Activated naive CD4-positive, alpha-beta T cell treated with anti-CD3 and anti-CD28 coated beads, Interleukin-2, amount 50 U/mL, for 24 hours (primary cell): ENCODE data around the gene EGR4.

Experiments
- H3K27ac Mint-ChIP-seq: one replicate; pipeline ENCODE4 v1.8.0; 2021; ENCODE audit warnings: mild to moderate bottlenecking, mixed read lengths
- H3K27me3 Mint-ChIP-seq: one replicate; pipeline ENCODE4 v1.8.0; 2021; ENCODE audit warnings: mixed read lengths
- H3K36me3 Mint-ChIP-seq: one replicate; pipeline ENCODE4 v1.8.0; 2021; ENCODE audit warnings: mixed read lengths
- H3K4me1 Mint-ChIP-seq: one replicate; pipeline ENCODE4 v1.8.0; 2021; ENCODE audit warnings: mixed read lengths
- H3K4me3 Mint-ChIP-seq: one replicate; pipeline ENCODE4 v1.8.0; 2021; ENCODE audit warnings: mild to moderate bottlenecking, mixed read lengths
- H3K9me3 Mint-ChIP-seq: one replicate; pipeline ENCODE4 v1.8.0; 2021; ENCODE audit warnings: mixed read lengths

EGR4 gene

GRCh38 chr2:73293534-73294171 lies at the start of gene EGR4:
TSS of gene EGR4 (minus strand) at chr2:73293548. CDS start at chr2:73293317, 231 bp downstream.
- Mint-ChIP-seq H3K9me3 (no peaks in the 10 kb centered on the region), H3K36me3 (no peaks in the 10 kb centered on the region), H3K27me3 (peaks cover 38% of the 10 kb centered on the region), H3K4me1 (peaks cover 13% of the 10 kb centered on the region), H3K4me3 (peak within 1 kb of the TSS; percentile 81), H3K27ac (peak within 1 kb of the TSS; percentile 30)

- Mint-ChIP-seq H3K9me3 (no peaks in the 10 kb centered on the region), H3K27me3 (peaks cover 4% of the 10 kb centered on the region), H3K4me1 (no peaks in the 10 kb centered on the region), H3K36me3 (no peaks in the 10 kb centered on the region), H3K27ac (no peak overlapping the region), H3K4me3 (no peak overlapping the region)
Observed at GRCh38 chr2:73341039-73341438, 47.7 kb upstream of the EGR4 start.

DNA sequence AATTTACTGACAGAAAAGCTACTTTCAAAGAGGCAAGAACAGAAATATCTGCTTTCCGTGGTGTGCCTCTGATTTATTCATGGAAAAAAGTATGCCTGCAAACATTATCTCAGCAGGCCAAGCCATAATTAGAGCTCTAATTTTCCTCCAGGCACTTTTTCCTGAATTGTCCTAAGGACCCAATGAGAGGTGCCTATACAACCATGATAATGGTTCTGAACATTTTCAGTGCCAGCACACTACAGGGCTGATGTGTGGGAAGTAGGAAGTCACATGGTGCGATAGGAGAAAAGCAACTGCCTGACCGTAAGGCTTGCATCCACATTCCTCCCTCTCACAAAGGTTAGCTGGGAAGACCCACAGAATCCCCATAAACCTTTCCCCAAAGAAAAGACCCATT lies 45.9 kb upstream of the EGR4 start:
- Mint-ChIP-seq H3K4me1 (no peaks in the 10 kb centered on the region), H3K9me3 (no peaks in the 10 kb centered on the region), H3K36me3 (peaks cover 2% of the 10 kb centered on the region), H3K27ac (no peak overlapping the region), H3K4me3 (no peak overlapping the region), H3K27me3 (peaks cover 4% of the 10 kb centered on the region)

DNA sequence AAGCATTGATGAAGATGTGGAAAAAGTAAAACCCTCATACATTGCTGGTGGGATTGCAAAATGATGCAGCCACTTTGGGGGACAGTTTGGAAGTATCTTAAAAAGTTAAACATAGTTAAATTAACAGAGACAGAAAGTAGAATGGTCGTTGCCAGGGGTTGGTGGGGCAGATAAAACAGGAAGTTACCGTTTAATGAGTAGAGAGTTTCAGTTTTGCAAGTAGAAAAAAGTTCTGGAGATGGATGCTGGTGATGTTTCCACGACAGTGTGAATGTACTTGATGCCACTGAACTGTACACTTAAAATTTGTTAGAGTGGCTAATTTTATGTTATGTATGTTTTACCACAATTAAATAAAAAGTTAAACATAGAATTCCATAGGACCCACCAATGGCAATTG lies 44.5 kb upstream of the EGR4 start:
- H3K4me1 Mint-ChIP-seq = no peaks in the 10 kb centered on the region
- no peak overlapping the region for H3K27ac Mint-ChIP-seq
- H3K4me3 Mint-ChIP-seq = no peak overlapping the region
- no peaks in the 10 kb centered on the region for H3K9me3 Mint-ChIP-seq
- peaks cover 4% of the 10 kb centered on the region for H3K27me3 Mint-ChIP-seq
- H3K36me3 Mint-ChIP-seq = peaks cover 2% of the 10 kb centered on the region

- Mint-ChIP-seq H3K27ac (no peak overlapping the region), H3K36me3 (peaks cover 2% of the 10 kb centered on the region), H3K4me3 (no peak overlapping the region), H3K27me3 (peaks cover 6% of the 10 kb centered on the region), H3K4me1 (no peaks in the 10 kb centered on the region), H3K9me3 (no peaks in the 10 kb centered on the region)
Observed at GRCh38 chr2:73334620-73335019, 41.3 kb upstream of the EGR4 start.

DNA sequence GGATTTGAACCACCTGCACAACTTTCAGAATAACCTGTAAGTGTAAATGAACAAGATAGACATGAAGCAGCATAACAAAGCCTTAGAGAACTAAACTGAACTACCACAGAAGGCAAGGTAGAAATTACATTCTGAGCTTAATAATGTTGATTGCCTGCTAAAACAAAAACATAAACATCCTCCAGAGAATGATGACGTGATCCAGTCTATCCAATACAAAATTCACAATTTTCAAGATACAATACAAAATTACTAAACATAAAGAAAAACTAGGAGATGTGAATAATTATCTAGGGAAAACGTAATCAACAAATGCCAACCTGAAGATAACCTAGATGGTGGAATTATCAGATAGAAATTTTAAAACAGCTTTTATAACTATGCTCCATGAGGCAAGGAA lies 40.7 kb upstream of the EGR4 start:
- no peaks in the 10 kb centered on the region for H3K4me1 Mint-ChIP-seq
- peaks cover 2% of the 10 kb centered on the region for H3K36me3 Mint-ChIP-seq
- peaks cover 8% of the 10 kb centered on the region for H3K27me3 Mint-ChIP-seq
- no peak overlapping the region for H3K27ac Mint-ChIP-seq
- H3K9me3 Mint-ChIP-seq = no peaks in the 10 kb centered on the region
- no peak overlapping the region for H3K4me3 Mint-ChIP-seq

DNA sequence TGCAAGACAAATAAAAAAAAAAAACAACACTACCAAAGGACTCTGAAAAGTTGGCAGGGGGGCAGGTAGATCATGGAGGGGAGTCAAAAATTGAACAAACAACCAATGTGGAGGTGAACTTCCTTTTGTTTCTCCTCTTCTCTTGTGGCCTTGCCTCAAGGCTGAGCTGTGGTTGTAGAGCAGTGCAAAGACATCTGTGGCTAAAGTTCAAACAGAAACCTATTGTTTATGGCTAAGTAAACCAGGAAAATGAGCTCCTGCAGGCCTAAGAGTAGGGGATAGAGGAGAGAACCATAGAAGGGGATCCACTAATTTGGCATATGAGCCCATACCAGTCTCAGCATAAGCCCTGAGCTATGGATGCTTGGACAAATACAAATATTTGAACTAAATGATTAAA lies 40.2 kb upstream of the EGR4 start:
- Mint-ChIP-seq H3K4me1 (no peaks in the 10 kb centered on the region), H3K36me3 (peaks cover 2% of the 10 kb centered on the region), H3K9me3 (no peaks in the 10 kb centered on the region), H3K27me3 (peaks cover 13% of the 10 kb centered on the region), H3K27ac (no peak overlapping the region), H3K4me3 (no peak overlapping the region)

- no peak overlapping the region for H3K4me3 Mint-ChIP-seq
- H3K36me3 Mint-ChIP-seq = no peaks in the 10 kb centered on the region
- H3K9me3 Mint-ChIP-seq = peaks cover 4% of the 10 kb centered on the region
- H3K4me1 Mint-ChIP-seq = no peaks in the 10 kb centered on the region
- peaks cover 27% of the 10 kb centered on the region for H3K27me3 Mint-ChIP-seq
- no peak overlapping the region for H3K27ac Mint-ChIP-seq
Observed at GRCh38 chr2:73324126-73324725, 30.9 kb upstream of the EGR4 start.

DNA sequence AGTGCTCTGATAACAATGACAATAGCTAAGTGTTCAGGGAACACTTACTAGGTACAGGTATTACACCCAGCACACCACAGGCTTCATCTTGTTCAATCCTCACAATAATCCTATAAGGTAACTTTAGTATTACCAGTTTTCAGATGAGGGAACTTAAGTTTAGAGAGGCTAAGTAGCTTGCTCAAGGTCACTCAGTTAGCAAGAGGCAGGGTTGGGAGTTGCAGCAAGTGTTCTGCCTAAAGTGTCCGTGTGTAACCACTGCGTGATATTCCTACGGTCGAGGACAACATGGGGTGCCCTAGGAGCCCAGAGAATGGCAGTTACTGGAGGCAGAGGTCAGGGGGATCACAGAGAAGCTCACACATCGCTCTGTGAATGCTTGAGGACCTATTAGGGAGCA lies 30.2 kb upstream of the EGR4 start:
- peaks cover 21% of the 10 kb centered on the region for H3K27me3 Mint-ChIP-seq
- H3K36me3 Mint-ChIP-seq = no peaks in the 10 kb centered on the region
- no peak overlapping the region for H3K27ac Mint-ChIP-seq
- H3K4me3 Mint-ChIP-seq = no peak overlapping the region
- H3K4me1 Mint-ChIP-seq = no peaks in the 10 kb centered on the region
- peaks cover 4% of the 10 kb centered on the region for H3K9me3 Mint-ChIP-seq

DNA sequence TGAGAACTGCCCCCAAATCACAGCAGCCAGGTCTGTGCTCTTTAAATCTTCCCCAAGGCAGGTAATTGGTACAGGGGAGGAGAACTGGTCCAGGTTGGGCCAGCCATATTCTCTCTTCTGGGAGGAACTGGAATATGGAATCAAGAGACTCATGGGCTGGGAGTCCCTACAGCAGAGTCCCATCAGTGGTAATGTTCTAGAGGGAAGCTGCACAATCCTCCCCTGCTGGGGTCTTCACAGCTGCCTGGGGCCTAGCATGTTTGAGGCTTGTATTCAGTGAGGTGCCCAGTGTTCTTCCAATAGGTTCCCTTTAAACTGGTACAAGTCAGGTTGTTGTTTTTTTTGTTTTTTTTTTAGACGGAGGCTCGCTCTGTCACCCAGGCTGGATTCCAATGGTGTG lies 21.1 kb upstream of the EGR4 start:
- H3K9me3 Mint-ChIP-seq = no peaks in the 10 kb centered on the region
- no peak overlapping the region for H3K27ac Mint-ChIP-seq
- peaks cover 13% of the 10 kb centered on the region for H3K27me3 Mint-ChIP-seq
- H3K4me1 Mint-ChIP-seq = no peaks in the 10 kb centered on the region
- H3K4me3 Mint-ChIP-seq = no peak overlapping the region
- no peaks in the 10 kb centered on the region for H3K36me3 Mint-ChIP-seq

DNA sequence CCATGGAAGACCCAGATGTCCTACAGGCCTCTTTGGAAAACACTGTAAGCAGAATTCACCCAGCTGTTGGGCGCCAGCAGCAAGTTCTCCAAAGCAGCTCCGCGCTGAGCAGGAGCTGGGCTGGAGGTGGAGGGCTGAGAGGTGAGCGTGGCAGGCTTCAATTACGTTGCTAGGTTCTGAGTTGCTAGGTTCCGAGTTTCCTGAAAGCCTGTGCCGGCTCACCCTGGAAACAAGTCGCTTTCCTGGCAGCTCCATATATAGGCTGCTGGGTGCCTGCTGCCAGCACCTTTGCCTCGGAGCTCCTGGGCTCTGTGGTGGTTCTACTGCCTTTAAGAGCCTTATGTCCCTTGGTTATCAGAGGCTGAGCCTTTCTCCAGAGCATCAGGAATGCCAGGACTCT lies 14.4 kb upstream of the EGR4 start:
- no peaks in the 10 kb centered on the region for H3K36me3 Mint-ChIP-seq

DNA sequence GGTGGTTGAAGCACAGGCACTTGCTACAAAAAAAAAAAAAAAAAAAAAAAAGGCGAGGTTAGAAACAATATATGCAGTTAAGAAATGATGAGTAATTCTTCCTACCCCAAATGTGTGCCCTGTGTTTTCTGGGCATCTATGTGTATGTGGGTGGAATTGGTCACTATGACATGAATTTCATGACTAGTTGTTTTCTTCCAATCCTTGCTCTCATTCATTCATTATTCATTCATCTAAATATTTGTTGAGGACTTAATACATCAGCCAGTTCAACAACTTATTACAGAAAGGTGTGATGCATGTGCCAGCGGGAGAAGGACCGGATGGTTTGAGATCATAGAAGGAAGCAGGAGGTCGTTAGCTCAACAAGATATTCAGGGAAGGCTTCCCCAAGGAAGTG lies 8.3 kb upstream of the EGR4 start:
- Mint-ChIP-seq H3K27ac (no peak overlapping the region), H3K36me3 (no peaks in the 10 kb centered on the region), H3K4me1 (no peaks in the 10 kb centered on the region), H3K27me3 (peaks cover 29% of the 10 kb centered on the region), H3K4me3 (no peak overlapping the region), H3K9me3 (no peaks in the 10 kb centered on the region)

More for the DNA sequence above, 14.4 kb upstream of the EGR4 start:
- Mint-ChIP-seq H3K4me3 (no peak overlapping the region), H3K9me3 (no peaks in the 10 kb centered on the region), H3K4me1 (no peaks in the 10 kb centered on the region), H3K27ac (no peak overlapping the region), H3K27me3 (peaks cover 5% of the 10 kb centered on the region)

DNA sequence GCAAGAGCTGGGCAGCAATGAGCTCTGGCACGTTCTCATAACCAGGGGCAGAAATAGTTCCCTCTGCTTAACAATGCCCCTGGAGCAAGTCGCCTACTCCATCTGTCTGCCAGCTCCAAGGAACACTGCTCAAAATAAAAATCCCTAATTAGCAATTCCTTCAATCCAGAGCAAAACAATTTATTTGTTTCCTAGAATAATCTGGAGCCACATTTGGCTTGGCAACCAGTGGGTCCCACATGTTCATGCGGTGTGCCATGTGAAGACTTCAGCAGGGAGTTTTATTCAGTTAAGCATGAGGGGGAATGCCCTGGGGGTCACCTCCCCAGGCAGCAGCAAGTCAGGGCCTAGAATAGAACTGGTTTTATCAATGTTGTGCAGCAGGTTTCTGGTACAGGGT lies 7.6 kb upstream of the EGR4 start:
- Mint-ChIP-seq H3K4me1 (no peaks in the 10 kb centered on the region), H3K4me3 (no peak overlapping the region), H3K9me3 (no peaks in the 10 kb centered on the region), H3K27me3 (peaks cover 35% of the 10 kb centered on the region), H3K27ac (no peak overlapping the region), H3K36me3 (no peaks in the 10 kb centered on the region)

- Mint-ChIP-seq H3K4me1 (no peaks in the 10 kb centered on the region), H3K9me3 (no peaks in the 10 kb centered on the region), H3K27ac (no peak overlapping the region), H3K4me3 (no peak overlapping the region), H3K36me3 (no peaks in the 10 kb centered on the region), H3K27me3 (peaks cover 44% of the 10 kb centered on the region)
Observed at GRCh38 chr2:73297586-73297985, 4.2 kb upstream of the EGR4 start.

GRCh38 chr2:73297151-73297559 lies 3.8 kb upstream of the EGR4 start:
- H3K27me3 Mint-ChIP-seq = peaks cover 41% of the 10 kb centered on the region
- H3K4me1 Mint-ChIP-seq = no peaks in the 10 kb centered on the region
- no peaks in the 10 kb centered on the region for H3K9me3 Mint-ChIP-seq
- H3K27ac Mint-ChIP-seq = no peak overlapping the region
- H3K36me3 Mint-ChIP-seq = no peaks in the 10 kb centered on the region
- no peak overlapping the region for H3K4me3 Mint-ChIP-seq

GRCh38 chr2:73295751-73296400 lies 2.5 kb upstream of the EGR4 start:
- Mint-ChIP-seq H3K9me3 (no peaks in the 10 kb centered on the region), H3K27me3 (peaks cover 41% of the 10 kb centered on the region), H3K4me3 (no peak overlapping the region), H3K4me1 (peaks cover 7% of the 10 kb centered on the region), H3K36me3 (no peaks in the 10 kb centered on the region), H3K27ac (no peak overlapping the region)
